Measurements from ENCODE around the gene RABGAP1L.
"Not testable (repeated sequence)": the region's sequence is repeated elsewhere in the genome, so short reads cannot be mapped to it uniquely, and the experiment has no call there.

RABGAP1L gene

DNA sequence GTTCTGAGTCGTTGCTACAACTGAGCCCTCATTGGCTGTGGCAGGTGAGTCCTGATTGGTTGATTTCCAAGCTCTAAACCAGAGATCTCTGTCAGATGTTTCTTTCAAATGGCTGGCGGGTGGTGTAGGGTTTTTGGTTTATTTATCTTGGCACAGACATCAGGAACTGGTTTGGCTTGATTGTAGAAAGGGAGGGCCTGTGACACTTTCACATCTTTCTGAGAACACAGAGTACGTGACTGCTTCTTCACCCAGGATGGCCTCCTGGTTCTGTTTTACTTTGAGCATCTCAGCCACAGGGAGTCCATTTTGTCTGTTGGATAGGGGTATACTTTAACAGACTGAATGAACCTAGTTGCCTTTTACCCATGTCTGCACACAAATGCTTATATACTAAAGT lies 199.0 kb downstream of the RABGAP1L start:
- no peak for DNase-seq (ENCODE audit: low read depth in 2 of 2, low spot score in 1 of 2)

GRCh38 chr1:174358786-174359453 lies 199.6 kb downstream of the RABGAP1L start:
- DNase-seq (ENCODE audit: low read depth in 2 of 2, low spot score in 1 of 2) = no peak

DNA sequence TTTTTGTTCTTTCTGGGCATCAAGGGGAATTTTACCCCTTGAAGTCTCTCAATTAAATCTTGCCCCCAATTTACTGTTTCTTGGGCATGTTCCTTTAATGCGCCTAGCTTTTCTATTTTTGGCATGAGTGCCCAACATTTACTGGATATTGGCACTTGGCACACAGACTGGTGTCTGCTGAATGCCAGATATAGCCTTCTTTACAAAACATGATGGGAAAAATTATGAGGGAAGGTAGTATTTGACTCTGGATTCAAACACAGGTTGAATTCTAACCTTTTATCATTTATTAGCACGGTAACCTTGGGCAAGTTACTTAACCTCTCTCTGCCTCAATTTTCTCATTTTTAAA lies 200.1 kb downstream of the RABGAP1L start:
- no peak for DNase-seq (ENCODE audit: low read depth in 2 of 2, low spot score in 1 of 2)

DNA sequence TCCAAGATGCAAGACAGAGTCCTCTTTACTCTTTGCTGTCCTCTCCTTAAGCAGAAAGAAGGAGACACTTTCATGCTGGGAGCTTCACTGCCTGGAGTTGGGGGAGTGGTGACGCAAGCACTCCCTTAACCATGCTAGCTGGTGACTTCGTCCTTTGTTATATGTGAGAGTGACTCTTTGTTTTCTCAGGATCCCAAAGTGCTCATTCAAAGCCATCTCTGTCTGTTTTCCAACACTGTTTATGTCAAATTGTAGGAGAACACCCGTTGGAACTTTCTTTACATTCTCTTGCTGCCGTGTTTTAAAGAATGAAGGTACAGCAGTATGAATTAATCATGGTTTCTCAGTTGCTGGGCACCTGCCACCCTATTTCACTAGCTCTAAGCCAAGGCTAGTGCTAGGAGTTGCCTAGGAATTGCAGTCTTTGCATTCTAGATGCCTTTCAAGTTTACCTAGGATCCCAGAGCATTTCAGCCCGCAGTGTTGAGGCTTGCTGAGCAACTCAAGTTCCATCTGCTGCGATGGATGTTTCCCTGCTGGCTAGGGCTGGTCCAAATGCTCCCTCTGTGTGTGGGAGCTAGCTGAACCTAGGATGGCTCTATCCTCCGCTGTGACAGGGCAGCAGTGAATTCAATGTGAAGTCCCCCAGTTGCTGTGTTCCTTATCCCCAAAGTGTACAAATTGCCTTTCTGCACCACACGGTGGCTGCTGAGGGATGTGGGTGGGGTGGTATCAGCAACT lies 205.8 kb downstream of the RABGAP1L start:
- no peak for DNase-seq (ENCODE audit: low read depth in 2 of 2, low spot score in 1 of 2)

DNA sequence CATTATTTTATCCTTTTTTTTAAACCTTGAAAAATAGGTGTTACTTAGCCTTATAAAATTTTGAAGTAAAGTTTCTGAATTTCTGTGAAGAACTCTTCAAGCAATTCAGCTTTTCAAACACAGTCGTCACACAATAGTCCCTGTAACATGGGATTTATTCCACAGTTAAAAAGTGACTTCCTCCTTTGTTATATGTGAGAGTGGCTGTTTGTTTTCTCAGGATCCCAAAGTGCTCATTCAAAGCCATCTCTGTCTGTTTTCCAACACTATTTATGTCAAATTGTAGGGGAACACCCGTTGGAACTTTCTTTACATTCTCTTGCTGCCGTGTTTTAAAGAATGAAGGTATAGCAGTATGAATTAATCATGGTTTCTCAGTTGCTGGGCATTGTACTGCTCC lies 207.6 kb downstream of the RABGAP1L start:
- no peak for DNase-seq (ENCODE audit: low read depth in 2 of 2, low spot score in 1 of 2)

GRCh38 chr1:174367892-174368291 lies 208.6 kb downstream of the RABGAP1L start:
- no peak for DNase-seq (ENCODE audit: low read depth in 2 of 2, low spot score in 1 of 2)

GRCh38 chr1:174376030-174376429 lies 216.7 kb downstream of the RABGAP1L start:
- no peak for DNase-seq (ENCODE audit: low read depth in 2 of 2, low spot score in 1 of 2)

DNA sequence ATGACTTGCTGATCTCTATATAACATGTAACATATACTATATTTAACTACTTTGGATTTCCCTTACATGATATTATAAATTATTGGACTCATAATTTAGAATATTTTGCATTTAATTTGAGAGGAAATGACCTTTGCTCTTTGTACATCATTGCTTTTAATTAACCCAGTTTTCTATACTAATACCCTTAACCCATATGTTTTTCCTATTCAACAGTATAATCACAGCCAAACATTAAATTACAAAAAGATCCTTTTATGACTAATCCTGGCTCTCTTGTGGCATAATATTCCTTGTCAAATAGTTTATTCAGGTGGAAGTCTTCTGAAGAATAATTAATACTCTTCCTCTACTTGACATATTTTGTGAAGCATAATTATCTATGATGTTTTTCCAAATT lies 232.4 kb downstream of the RABGAP1L start:
- DNase-seq (ENCODE audit: low read depth in 2 of 2, low spot score in 1 of 2) = no peak

DNA sequence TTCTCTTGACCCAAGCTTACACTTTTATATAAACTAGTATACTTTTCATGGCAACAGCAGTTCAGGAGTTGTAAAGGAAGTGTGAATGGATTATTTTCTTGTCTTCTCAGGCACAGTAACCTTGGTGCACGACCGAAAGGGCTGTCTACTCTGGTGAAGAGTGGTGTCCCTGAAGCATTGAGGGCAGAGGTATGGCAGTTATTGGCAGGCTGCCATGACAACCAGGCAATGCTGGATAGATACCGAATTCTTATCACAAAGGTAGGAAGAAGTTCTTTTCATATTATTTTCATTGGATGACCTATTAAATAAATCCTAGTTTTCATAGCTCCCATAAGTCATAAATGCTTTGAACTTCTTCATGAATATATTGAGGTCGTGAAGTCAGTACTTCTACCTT lies 234.6 kb downstream of the RABGAP1L start:
- no peak for DNase-seq (ENCODE audit: low read depth in 2 of 2, low spot score in 1 of 2)

GRCh38 chr1:174397261-174397660 lies 237.9 kb downstream of the RABGAP1L start:
- no peak for DNase-seq (ENCODE audit: low read depth in 2 of 2, low spot score in 1 of 2)

DNA sequence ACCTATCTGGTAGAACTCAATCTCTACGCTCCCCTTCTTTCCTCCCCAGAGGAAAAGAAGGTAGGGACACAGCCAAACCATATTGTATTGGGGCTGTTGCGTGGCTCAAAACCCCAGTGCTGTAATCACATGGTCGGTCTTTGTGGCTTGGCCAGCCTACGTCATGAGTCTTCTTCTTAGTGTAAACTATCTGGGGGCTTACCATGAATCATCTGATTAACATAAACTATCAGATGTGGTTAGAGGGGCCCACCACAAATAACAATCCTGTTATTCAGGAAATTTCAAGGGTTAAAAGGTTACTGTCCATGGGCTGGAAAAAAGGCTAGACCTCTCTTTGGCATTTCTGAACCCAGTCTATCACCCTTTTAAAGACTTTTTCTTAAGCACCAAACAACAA lies 238.9 kb downstream of the RABGAP1L start:
- DNase-seq (ENCODE audit: low read depth in 2 of 2, low spot score in 1 of 2) = no peak

DNA sequence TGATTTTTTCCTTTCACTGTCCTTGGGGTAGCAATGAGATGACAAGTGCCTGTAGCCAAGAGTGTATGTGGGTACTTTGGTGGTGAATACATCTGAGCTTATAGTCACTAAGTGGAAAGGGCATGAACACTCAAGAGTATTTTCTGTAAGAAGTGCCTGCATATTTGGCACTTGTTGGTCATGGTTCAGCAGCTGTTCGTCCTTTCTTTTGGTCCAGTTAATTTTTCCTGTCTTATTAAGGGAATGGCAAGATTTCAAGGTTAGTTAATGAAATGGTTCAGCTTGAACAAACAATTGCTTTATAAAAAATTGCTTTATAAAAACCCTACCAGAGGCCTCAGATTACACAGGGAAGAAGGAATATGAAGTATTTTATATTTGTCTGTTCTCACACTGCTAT lies 239.9 kb downstream of the RABGAP1L start:
- DNase-seq (ENCODE audit: low read depth in 2 of 2, low spot score in 1 of 2) = no peak

- DNase-seq (ENCODE audit: low read depth in 2 of 2, low spot score in 1 of 2) = no peak
Measured at GRCh38 chr1:174401075-174401474, 241.8 kb downstream of the RABGAP1L start.

DNA sequence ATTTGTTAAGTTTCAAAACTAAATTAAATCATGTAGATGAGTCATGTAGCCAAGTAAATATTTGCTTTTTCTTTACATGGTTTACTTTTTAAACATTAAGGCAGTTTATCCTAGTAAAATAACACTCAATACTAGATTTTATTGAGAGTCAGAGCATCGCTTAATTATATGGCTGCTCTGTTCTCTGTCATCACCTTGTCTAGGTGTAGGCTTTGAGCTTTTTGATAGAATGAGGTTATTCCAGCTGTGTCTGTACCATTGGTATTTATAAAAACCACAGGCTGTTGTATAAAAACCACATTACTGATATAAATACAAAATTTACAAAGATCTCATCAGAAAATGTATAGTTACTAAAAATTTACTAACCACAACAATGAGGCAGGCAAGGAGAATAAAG lies 245.9 kb downstream of the RABGAP1L start:
- no peak for DNase-seq (ENCODE audit: low read depth in 2 of 2, low spot score in 1 of 2)

DNA sequence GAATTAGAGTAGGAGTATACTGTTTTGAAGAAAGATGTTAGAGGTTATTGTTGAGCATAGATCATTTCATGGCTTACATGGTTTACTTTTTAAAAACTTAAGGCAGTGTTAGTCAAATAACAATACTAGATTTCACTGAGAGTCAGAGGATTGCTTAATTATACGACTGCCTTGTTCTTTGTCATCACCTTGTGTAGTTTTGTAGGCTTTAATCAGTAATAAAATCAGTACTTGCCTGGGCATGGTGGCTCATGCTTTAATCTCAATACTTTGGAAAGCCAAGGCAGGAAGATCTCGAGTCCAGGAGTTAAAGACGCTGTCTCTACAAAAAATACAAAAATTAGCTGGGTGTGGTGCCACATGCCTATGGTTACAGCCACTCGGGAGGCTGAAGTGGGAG lies 247.1 kb downstream of the RABGAP1L start:
- no peak for DNase-seq (ENCODE audit: low read depth in 2 of 2, low spot score in 1 of 2)

GRCh38 chr1:174407665-174408064 lies 248.3 kb downstream of the RABGAP1L start:
- no peak for DNase-seq (ENCODE audit: low read depth in 2 of 2, low spot score in 1 of 2)

DNA sequence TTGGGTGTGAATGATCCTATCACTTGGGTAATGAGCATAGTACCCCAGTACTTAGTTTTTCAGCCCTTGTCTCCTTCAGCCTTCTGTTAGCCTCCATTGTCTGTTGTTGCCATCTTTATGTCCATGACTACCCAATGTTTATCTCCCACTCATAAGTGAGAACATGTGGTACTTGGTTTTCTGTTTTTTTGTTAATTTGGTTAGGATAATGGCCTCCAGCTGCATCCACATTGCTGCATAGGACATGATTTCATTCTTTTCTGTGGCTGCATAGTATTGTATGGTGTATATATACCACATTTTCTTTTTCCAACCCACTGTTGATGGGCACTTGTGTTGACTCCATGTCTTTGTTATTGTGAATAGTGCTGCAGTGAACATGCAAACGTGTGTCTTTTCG lies 248.8 kb downstream of the RABGAP1L start:
- DNase-seq (ENCODE audit: low read depth in 2 of 2, low spot score in 1 of 2) = no peak

DNA sequence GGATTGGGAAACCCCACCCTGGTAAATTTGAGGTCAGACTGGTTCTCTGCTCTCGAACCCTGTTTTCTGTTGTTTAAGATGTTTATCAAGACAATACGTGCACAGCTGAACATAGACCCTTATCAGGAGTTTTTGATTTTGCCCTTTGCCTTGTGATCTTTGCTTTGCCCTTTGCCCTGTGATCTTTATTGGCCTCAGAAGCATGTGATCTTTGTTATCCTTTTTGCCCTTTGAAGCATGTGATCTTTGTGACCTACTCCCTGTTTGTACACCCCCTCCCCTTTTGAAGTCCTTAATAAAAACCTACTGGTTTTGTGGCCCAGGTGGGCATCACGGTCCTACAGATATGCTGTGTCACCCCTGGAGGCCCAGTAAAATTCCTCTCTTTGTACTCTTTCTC lies 250.5 kb downstream of the RABGAP1L start:
- not testable (repeated sequence) for DNase-seq (ENCODE audit: low read depth in 2 of 2, low spot score in 1 of 2)

DNA sequence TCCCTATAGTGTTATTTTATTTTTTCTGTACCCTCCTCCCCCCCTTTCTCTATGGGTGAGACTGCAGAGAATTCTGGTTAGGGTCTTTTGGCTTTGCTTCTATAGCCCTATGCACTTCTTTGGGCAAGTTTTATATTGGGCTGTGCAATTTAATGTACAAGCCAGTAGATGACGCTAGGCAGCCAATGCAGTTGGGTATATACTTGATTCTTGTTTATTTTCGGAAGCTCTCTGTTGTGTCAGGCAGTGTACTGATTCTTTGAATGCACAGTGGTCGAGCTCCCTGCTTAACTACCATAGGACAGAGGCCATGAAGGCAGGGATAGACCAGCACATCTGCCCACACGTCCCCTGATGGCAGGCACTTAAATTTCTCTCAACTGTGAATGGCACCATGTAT lies 254.3 kb downstream of the RABGAP1L start:
- no peak for DNase-seq (ENCODE audit: low read depth in 2 of 2, low spot score in 1 of 2)

GRCh38 chr1:174414203-174414602 lies 254.9 kb downstream of the RABGAP1L start:
- no peak for DNase-seq (ENCODE audit: low read depth in 2 of 2, low spot score in 1 of 2)

GRCh38 chr1:174415506-174415905 lies 256.2 kb downstream of the RABGAP1L start:
- DNase-seq (ENCODE audit: low read depth in 2 of 2, low spot score in 1 of 2) = no peak

GRCh38 chr1:174417921-174418320 lies 258.6 kb downstream of the RABGAP1L start:
- no peak for DNase-seq (ENCODE audit: low read depth in 2 of 2, low spot score in 1 of 2)

GRCh38 chr1:174425121-174425520 lies 265.8 kb downstream of the RABGAP1L start:
- no peak for DNase-seq (ENCODE audit: low read depth in 2 of 2, low spot score in 1 of 2)

All from stimulated activated CD8-positive, alpha-beta memory T cell treated with anti-CD3 and anti-CD28 coated beads, Interleukin-4, amount 100 ng/mL, for 1 hour (primary cell).